Upper lobe of right lung (tissue), 1 donor: ENCODE data around the gene ADAMTS3. TPM values are rescaled to one million over a fixed set of nuclear protein-coding genes. Genes with fewer than 3 reads are reported as not detected.
"Not testable (repeated sequence)": the region's sequence is repeated elsewhere in the genome, so short reads cannot be mapped to it uniquely, and the experiment has no call there.

Source experiments
- ATAC-seq: fragments of 200-7000 bp; cut with Tn5 transposase; one replicate; pipeline ENCODE4 v1.9.1; 2020; ENCODE audit warnings: mild to moderate bottlenecking, moderate library complexity
- DNase-seq: peaks from one replicate; pipeline ENCODE4 v3.0.0-alpha.2; 2020
- H3K27ac ChIP-seq: fragments of 200-600 bp; one replicate; pipeline ENCODE4 v1.8.0; 2022
- H3K27me3 ChIP-seq: fragments of 200-600 bp; one replicate; pipeline ENCODE4 v1.8.0; 2022; ENCODE audit warnings: mild to moderate bottlenecking
- H3K36me3 ChIP-seq: fragments of 200-600 bp; one replicate; pipeline ENCODE4 v1.8.0; 2022
- H3K4me1 ChIP-seq: fragments of 200-600 bp; one replicate; pipeline ENCODE4 v1.8.0; 2022
- H3K4me3 ChIP-seq: fragments of 200-600 bp; one replicate; pipeline ENCODE4 v1.8.0; 2022; ENCODE audit warnings: mild to moderate bottlenecking
- H3K9me3 ChIP-seq: fragments of 200-600 bp; one replicate; pipeline ENCODE4 v1.8.0; 2022
- CTCF ChIP-seq: fragments of 200-600 bp; IDR thresholded peaks from one replicate; pipeline ENCODE4 v1.8.0; 2022; ENCODE audit warnings: antibody characterized with exemption
- intact Hi-C: fragments of 100-400 bp; cut with DNase I; formaldehyde crosslinking; loops from one replicate; pipeline ENCODE4 v1.11.0; 2022
- total RNA-seq: library from RNA; stranded (reverse); fragmentation: NEBNext Ultra II Directional; extraction: Animal tissue kit (Norgen Biotek cat#: 25700); gene quantifications from one replicate; pipeline ENCODE4 v1.2.1, GENCODE V29; 2021
- donor health status: DM: no; HTN: yes; CAD: no; lungs with severe emphysema.

ADAMTS3 gene
- total RNA-seq, 1 donor from 2014 or later: 3.6 TPM

GRCh38 chr4:72552447-72552846, 16.6 kb downstream of the ADAMTS3 start:
- H3K9me3 ChIP-seq: no peaks in the 10 kb centered on the region
- no peaks in the 10 kb centered on the region for H3K36me3 ChIP-seq
- no peak overlapping the region for H3K27ac ChIP-seq
- TF ChIP-seq CTCF: no peak
- H3K27me3 ChIP-seq: no peaks in the 10 kb centered on the region
- no peaks in the 10 kb centered on the region for H3K4me1 ChIP-seq
- no peak for DNase-seq
- intact Hi-C loops: no loop called here
- H3K4me3 ChIP-seq: no peak overlapping the region
- ATAC-seq: no peak

DNA sequence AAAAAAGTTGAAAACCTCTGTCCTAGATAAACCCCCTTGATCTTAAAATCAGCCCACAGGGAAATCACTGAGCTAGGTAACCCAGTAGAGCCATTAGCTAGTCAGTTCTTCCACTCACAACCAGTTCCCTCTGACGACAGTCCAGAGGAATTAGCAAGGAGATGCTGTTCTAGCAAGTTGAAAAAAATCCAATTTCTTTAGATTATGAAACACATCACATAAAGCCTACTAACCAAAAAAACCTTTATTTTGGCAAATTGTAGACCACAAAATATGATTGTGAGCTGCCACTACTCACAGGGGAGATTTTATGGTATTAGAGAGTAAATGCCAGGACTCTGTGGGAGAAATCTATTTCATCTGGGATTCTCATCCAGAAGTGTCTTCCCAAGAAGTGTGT, 22.6 kb downstream of the ADAMTS3 start:
- Histone ChIP-seq H3K27me3 (no peaks in the 10 kb centered on the region), H3K27ac (no peak overlapping the region), H3K36me3 (no peaks in the 10 kb centered on the region), H3K9me3 (no peaks in the 10 kb centered on the region), H3K4me1 (no peaks in the 10 kb centered on the region), H3K4me3 (no peak overlapping the region)
- no peak for DNase-seq
- TF ChIP-seq CTCF: no peak
- no peak for ATAC-seq
- intact Hi-C loops: no loop called here

- ATAC-seq, intact Hi-C loops, H3K4me3 ChIP-seq, H3K9me3 ChIP-seq, H3K27ac ChIP-seq, H3K27me3 ChIP-seq, H3K4me1 ChIP-seq, H3K36me3 ChIP-seq, DNase-seq: not testable (repeated sequence)
Observed at GRCh38 chr4:72540694-72541093, 28.3 kb downstream of the ADAMTS3 start.

GRCh38 chr4:72538006-72538405, 31.0 kb downstream of the ADAMTS3 start:
- Histone ChIP-seq H3K9me3 (no peaks in the 10 kb centered on the region), H3K4me1 (no peaks in the 10 kb centered on the region), H3K27me3 (no peaks in the 10 kb centered on the region), H3K36me3 (no peaks in the 10 kb centered on the region), H3K4me3 (no peak overlapping the region), H3K27ac (no peak overlapping the region)
- no peak for TF ChIP-seq CTCF
- no peak for ATAC-seq
- DNase-seq: no peak
- intact Hi-C loops: no loop called here

DNA sequence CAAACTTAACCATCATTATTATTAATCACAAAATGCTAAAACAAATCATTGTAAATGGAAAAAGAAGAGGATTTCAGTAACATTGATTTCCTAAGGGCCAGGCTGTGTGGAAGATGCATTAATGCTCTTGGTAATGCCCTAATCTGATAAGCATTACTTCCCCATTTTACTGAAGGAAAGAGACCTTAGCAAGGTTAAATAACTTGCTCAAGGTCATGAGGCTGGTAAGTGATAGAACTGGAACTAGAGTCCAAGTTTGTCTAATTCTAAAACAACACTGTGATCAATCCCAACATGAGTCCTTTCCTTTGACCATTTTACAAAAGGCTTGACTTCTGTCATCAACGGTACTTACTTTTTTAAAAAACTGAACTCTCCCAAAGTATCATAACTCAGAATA, 32.6 kb downstream of the ADAMTS3 start:
- Histone ChIP-seq H3K36me3 (no peaks in the 10 kb centered on the region), H3K4me1 (no peaks in the 10 kb centered on the region), H3K27ac (no peak overlapping the region), H3K4me3 (no peak overlapping the region), H3K27me3 (no peaks in the 10 kb centered on the region), H3K9me3 (no peaks in the 10 kb centered on the region)
- DNase-seq (no peak), ATAC-seq (no peak)
- intact Hi-C loops: no loop called here
- no peak for TF ChIP-seq CTCF

- Histone ChIP-seq H3K36me3 (no peaks in the 10 kb centered on the region), H3K4me1 (no peaks in the 10 kb centered on the region), H3K4me3 (no peak overlapping the region), H3K9me3 (no peaks in the 10 kb centered on the region), H3K27me3 (no peaks in the 10 kb centered on the region), H3K27ac (no peak overlapping the region)
- DNase-seq (no peak), ATAC-seq (no peak)
- intact Hi-C loops: no loop called here
- TF ChIP-seq CTCF: no peak
Observed at GRCh38 chr4:72531768-72532290, 37.2 kb downstream of the ADAMTS3 start.
